ENCODE measurements around the gene RPS6KA2.

The RPS6KA2 gene

GRCh38 chr6:166613027-166613426, 14.0 kb downstream of the RPS6KA2 start:
- no peak for DNase-seq

DNA sequence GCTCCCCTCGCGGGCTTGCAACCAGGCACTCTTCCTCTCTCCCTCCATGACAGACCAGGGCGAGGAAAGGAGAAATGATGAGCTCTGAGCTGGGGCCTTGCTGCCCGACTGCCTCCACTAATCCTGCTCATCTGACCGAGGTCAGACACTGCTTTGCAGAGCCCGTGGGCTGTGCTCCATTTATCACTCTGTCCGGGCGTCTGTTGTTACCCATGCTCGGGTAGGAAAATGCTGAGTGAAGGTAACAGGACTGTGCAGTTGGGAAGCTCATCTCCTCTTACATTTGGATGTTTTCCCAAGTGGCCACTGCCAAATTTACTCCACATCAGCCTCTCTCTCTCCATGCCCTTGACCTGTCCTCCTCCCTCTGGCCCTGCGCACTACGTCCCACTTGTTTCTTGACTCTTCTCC, 14.6 kb downstream of the RPS6KA2 start:
- DNase-seq = no peak

DNA sequence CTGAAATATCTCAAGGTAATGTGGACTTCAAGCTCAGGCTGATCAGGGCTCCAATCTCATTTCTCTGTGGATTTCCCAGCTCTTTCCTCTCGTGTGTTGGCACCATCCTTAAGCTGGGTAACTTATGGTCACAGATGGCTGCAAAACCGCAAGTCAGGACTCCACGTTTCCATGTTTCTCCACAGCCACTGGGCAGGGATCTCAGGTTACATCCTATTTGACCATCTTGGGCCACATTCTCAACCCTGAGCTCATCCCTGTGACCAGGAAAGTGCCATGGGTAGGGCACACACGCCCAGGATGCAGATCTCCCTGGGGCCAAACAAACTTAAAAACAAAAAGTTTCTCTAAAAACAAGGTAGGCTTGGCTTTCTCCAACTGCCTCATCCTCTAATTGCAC, 15.4 kb downstream of the RPS6KA2 start:
- no peak for DNase-seq

GRCh38 chr6:166610069-166610468, 17.0 kb downstream of the RPS6KA2 start:
- no peak for DNase-seq

- no peak for DNase-seq
Measured at GRCh38 chr6:166608774-166609173, 18.3 kb downstream of the RPS6KA2 start.

GRCh38 chr6:166605752-166606151, 21.3 kb downstream of the RPS6KA2 start:
- DNase-seq = no peak

DNA sequence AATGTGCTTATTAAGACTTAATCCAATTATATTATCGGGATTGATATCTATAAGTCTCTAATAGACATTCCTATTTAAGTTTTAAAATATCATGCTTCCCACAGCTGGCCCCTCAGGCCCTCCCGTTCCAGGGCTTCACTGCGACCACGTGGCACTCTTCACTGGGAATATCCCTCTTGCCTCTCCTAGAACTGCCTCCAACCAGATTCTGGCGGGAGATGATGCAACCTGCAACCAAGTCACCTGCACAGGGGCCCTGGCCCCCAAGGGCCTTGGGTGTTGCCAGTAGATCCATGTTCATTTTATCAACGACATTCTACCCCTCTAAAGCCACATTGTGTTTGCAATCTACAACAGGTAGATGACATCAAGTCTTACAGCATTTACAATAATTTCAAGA, 22.1 kb downstream of the RPS6KA2 start:
- no peak for DNase-seq

DNA sequence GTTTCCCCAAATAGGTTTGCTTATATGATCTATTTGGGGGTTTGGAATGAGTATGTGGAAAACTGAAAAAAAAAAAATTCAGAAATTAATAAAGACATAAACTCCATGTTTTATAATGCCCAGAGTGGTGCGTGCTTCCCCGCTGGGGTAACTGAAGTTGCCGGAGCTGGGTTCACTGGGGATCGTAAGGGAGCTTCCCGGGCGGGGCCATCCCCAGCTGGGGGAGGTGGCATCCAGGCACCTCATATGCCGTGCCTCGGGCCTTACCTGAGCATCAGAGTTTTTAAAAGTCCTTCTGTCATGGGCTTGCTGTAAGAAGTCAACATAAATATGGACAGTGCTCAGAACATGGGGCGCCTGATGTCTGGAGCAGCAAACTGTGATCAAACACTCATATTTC, 22.7 kb downstream of the RPS6KA2 start:
- DNase-seq = no peak

- DNase-seq = no peak
Measured at GRCh38 chr6:166603043-166603690, 23.9 kb downstream of the RPS6KA2 start.

- DNase-seq = no peak
Measured at GRCh38 chr6:166601956-166602355, 25.1 kb downstream of the RPS6KA2 start.

DNA sequence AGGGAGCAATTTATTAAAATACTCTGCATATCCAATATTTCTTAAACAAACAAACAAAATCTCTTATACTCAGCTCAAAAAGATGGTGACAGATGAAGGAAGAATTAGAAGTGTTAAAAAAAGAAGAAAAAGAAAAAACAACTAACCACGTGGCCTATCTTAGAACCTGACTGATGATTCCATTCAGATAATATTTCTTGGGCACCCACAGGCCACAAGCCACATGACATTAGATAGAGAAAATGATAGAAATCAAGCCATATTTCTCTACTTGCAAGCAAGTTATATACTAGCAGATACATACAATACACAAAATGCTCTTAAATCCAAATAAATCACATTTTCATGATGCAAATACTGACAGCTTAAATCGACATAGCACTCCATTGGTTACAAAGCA, 26.1 kb downstream of the RPS6KA2 start:
- no peak for DNase-seq

GRCh38 chr6:166599205-166599604, 27.8 kb downstream of the RPS6KA2 start:
- no peak for DNase-seq

GRCh38 chr6:166598441-166599138, 28.5 kb downstream of the RPS6KA2 start:
- no peak for DNase-seq

GRCh38 chr6:166597711-166598440, 29.2 kb downstream of the RPS6KA2 start:
- no peak for DNase-seq

DNA sequence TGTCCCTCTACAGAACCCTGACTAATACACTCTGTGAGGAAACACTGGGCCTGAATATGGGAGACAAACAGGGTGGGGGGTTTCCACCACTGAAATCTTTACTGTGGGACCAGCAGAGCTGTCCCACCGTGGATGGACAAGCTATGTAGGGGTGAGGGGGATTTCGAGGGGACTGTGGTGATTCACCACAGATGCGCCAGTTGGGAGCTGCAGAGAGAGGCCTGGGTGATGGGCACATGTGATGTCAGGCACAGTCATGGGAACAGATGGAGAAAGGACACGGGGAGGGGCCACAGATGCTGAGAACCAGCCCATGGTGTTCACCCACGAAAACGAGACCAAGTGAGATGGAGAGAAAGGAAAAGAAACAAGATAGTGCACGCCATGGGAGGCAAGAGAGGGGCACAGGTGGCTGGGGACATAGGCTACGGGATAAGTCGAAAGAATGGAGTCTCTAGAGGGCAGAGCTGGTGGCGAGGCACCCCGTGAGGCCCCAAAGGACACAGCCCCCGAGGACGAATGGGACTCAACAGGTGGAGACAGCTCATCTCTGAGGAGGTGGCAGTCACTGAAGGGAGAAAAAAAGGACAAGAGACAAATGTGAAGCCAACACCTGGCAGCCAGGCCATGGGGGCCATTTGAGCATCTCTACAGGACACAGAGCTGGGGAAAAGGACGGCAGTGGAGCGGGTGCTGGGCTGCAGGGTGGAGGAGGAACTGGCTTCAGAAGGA, 30.1 kb downstream of the RPS6KA2 start:
- DNase-seq = no peak

DNA sequence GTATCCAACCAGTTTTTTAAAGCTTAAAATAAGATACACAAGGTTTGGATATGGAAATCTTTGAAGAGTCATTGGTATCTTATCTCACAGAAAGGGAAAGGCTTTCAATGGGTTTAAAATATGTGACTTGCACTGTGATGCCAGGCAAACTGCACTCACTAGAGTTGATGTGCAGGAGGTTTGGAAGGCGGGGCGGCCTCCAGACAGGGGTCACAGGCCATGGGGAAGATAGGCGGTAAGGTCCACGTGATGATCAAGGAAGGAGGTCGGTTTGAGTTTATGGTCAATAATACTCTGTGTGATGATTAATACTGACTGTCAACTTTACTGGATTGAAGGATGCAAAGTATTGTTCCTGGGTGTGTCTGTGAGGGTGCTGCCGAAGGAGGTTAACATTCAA, 31.1 kb downstream of the RPS6KA2 start:
- no peak for DNase-seq

- no peak for DNase-seq
Measured at GRCh38 chr6:166595061-166595780, 31.8 kb downstream of the RPS6KA2 start.

DNA sequence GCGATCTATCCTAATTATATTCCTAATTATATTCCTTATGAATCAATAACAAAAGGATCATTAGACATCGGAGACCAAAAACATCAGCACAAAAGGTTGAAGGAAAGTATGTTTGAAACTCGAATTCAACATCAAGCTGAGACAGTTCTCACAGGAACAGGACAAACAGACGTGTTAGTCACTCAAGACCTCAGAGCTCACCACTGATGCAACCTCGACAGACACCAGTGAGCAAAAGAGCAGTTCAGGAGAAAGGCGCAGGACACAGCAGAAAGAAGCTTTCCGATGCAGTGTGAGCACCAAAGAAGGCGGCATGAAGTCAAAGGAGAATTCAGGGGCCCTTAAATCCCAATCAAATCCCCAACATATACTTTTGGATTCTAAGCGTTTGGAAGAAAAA, 34.2 kb downstream of the RPS6KA2 start:
- no peak for DNase-seq

DNA sequence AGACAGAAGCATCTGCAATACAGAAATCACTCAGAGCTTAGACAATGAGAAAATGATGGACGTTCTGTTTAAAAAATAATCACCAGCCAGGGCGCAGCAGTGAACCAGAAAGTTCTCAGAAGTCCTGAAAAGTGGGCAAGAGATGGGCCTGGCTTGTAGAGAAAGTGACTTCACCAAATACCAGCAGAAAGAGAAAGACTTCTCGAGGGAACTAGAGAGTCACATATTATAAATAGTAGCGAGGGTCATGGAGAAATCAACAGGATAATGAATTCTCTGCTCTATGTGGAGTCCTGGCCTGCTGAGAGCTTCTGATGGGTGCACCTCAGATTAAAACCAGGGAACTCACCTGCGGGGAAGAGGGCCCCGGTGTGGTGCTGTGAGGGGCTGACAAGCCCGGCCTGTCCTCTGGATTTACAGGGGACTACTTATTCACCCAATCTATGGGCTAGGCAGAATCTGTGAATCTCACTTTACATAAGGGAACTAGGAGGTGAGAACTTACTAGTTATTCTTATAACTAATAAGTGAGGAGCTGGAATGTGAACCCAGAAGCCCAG, 35.0 kb downstream of the RPS6KA2 start:
- no peak for DNase-seq

DNA sequence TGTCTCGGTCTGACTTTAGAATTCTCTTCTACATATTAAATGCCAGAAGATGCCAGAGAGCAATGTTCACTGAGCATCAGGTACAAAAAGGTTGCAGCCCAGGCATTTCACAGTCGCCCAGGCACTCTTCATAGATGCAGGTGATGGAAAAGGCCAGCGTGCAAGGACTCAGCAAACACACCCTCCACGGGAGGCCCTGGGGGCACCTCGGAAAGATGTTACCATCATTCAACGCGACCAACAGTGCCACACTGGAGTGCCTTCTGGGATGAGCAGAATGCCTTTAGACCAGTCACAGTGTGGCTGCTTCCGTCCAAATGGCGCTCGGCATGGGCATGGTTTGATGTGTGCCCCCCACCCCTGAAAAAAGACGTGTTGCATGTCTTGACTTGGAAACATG, 36.0 kb downstream of the RPS6KA2 start:
- no peak for DNase-seq

- no peak for DNase-seq
Measured at GRCh38 chr6:166589786-166590574, 37.1 kb downstream of the RPS6KA2 start.

GRCh38 chr6:166589337-166589731, 37.7 kb downstream of the RPS6KA2 start:
- no peak for DNase-seq

Measured in activated CD4-positive, CD25-positive, alpha-beta regulatory T cell (primary cell).